Parathyroid adenoma (tissue), 2 donors: ENCODE data around the gene COTL1.
"Not testable (repeated sequence)": the region's sequence is repeated elsewhere in the genome, so short reads cannot be mapped to it uniquely, and the experiment has no call there.

Source experiments
- H2AFZ ChIP-seq: fragments of 300-600 bp; sonication (generic); one replicate; pipeline ENCODE4 v1.7.0; 2017; ENCODE audit warnings: antibody characterized with exemption, mild to moderate bottlenecking
- H3K27ac ChIP-seq: fragments of 300-600 bp; sonication (generic); one replicate; pipeline ENCODE4 v1.7.0; 2017
- H3K27me3 ChIP-seq: fragments of 300-600 bp; sonication (generic); one replicate; pipeline ENCODE4 v1.7.0; 2017; ENCODE audit warnings: low read length; ENCODE audit not compliant: control insufficient read depth, insufficient read depth
- H3K36me3 ChIP-seq: fragments of 300-600 bp; sonication (generic); one replicate; pipeline ENCODE4 v1.7.0; 2017; ENCODE audit warnings: low read length; ENCODE audit not compliant: control insufficient read depth, insufficient read depth
- H3K4me1 ChIP-seq: fragments of 300-600 bp; sonication (generic); one replicate; pipeline ENCODE4 v1.7.0; 2017; ENCODE audit warnings: control low read depth
- H3K4me2 ChIP-seq: fragments of 300-600 bp; sonication (generic); one replicate; pipeline ENCODE4 v1.7.0; 2017; ENCODE audit warnings: low read length
- H3K4me3 ChIP-seq: fragments of 300-600 bp; sonication (generic); one replicate; pipeline ENCODE4 v1.7.0; 2017; ENCODE audit warnings: low read depth, low read length
- H3K79me2 ChIP-seq: fragments of 300-600 bp; sonication (generic); one replicate; pipeline ENCODE4 v1.7.0; 2017; ENCODE audit warnings: control low read depth
- H3K9ac ChIP-seq: fragments of 300-600 bp; sonication (generic); one replicate; pipeline ENCODE4 v1.7.0; 2017; ENCODE audit warnings: mild to moderate bottlenecking
- H3K9me3 ChIP-seq: fragments of 300-600 bp; sonication (generic); one replicate; pipeline ENCODE4 v1.7.0; 2017; ENCODE audit warnings: low read length; ENCODE audit not compliant: control insufficient read depth
- TF ChIP-seq, protein P1 (sequence below): fragments of 300-600 bp; sonication (generic); IDR thresholded peaks from one replicate; pipeline ENCODE4 v1.7.0; 2017; ENCODE audit warnings: antibody characterized with exemption, mild to moderate bottlenecking
- donor health status: primary hyperparathyroidism.

The COTL1 gene

DNA sequence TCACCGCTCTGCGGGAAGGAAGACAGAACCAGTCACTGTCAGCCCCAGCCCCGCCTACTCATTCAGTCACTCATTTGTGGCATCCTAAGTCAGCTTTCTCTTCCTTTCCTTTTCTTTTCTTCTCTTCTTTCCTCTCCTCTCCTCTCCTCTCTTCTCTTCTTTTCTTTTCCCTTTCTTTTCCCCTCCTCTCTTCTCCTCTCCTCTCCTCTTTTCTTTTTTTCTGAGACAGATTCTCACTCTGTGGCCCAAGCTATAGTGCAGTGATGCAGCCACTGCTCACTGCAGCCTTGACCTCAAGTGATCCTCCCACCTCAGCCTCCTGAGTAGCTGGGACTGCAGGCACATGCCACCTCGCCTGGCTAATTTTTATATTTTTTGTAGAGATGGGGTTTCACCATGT is 19.8 kb upstream of the COTL1 start:
- Histone ChIP-seq H3K9me3 (no peaks in the 10 kb centered on the region), H3K4me3 (no peak overlapping the region), H3K36me3 (no peaks in the 10 kb centered on the region), H3K4me1 (peaks cover 6% of the 10 kb centered on the region), H3K9ac (no peak overlapping the region), H3K27ac (no peak overlapping the region), H3K27me3 (no peaks in the 10 kb centered on the region), H2AFZ (no peak overlapping the region), H3K4me2 (no peak overlapping the region), H3K79me2 (no peaks in the 10 kb centered on the region)
- TF ChIP-seq, protein P1, sequence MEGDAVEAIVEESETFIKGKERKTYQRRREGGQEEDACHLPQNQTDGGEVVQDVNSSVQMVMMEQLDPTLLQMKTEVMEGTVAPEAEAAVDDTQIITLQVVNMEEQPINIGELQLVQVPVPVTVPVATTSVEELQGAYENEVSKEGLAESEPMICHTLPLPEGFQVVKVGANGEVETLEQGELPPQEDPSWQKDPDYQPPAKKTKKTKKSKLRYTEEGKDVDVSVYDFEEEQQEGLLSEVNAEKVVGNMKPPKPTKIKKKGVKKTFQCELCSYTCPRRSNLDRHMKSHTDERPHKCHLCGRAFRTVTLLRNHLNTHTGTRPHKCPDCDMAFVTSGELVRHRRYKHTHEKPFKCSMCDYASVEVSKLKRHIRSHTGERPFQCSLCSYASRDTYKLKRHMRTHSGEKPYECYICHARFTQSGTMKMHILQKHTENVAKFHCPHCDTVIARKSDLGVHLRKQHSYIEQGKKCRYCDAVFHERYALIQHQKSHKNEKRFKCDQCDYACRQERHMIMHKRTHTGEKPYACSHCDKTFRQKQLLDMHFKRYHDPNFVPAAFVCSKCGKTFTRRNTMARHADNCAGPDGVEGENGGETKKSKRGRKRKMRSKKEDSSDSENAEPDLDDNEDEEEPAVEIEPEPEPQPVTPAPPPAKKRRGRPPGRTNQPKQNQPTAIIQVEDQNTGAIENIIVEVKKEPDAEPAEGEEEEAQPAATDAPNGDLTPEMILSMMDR, result no peak

DNA sequence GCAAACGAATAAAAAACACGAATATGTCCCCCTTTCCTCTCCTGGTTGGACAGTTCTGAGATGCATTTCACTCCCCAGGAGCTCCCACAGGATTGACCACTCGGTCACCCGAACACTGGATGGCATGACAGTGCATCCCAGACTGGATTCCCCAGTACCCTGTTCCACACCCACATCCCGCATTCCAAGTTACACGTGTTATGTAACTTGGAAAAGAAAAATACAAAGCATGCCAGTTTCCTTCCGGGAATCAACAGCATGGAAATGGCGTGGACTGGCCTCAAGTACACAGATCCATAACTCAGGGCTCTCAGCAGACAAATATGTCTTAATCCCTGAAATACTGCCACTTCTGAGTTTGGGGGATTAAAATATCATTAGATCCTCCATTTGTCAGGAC is 17.8 kb upstream of the COTL1 start:
- H3K4me2 ChIP-seq, result no peak overlapping the region
- H3K36me3 ChIP-seq, result no peaks in the 10 kb centered on the region
- H3K79me2 ChIP-seq, result no peaks in the 10 kb centered on the region
- no peak overlapping the region for H3K4me3 ChIP-seq
- no peak overlapping the region for H3K27ac ChIP-seq
- H3K9me3 ChIP-seq, result no peaks in the 10 kb centered on the region
- H3K27me3 ChIP-seq, result no peaks in the 10 kb centered on the region
- H2AFZ ChIP-seq, result no peak overlapping the region
- no peak overlapping the region for H3K9ac ChIP-seq
- H3K4me1 ChIP-seq, result peaks cover 6% of the 10 kb centered on the region
- TF ChIP-seq, protein P1, result no peak

DNA sequence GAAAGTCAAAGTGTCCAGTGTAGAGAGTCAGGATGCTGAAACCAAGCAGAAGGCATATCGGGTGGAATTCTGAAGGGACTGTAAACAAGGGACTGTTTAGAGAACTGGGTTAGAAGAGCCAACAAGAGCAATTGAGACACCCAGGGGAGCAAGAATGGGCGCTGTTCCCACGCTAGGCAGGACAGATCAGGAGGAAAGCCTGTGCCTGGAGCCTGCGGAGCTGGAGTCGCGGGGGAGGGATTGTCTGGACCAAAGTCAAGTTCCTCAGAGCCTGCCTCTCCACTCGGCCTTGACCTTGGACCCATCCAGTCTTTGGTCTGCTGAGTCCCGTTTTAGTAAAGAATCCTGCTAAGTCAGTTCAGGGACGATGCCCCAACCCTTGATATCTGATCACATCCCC is 15.7 kb upstream of the COTL1 start:
- H3K9ac ChIP-seq, result no peak overlapping the region
- H3K27me3 ChIP-seq, result no peaks in the 10 kb centered on the region
- H3K36me3 ChIP-seq, result no peaks in the 10 kb centered on the region
- H2AFZ ChIP-seq, result no peak overlapping the region
- no peaks in the 10 kb centered on the region for H3K9me3 ChIP-seq
- no peaks in the 10 kb centered on the region for H3K79me2 ChIP-seq
- H3K4me3 ChIP-seq, result no peak overlapping the region
- no peak overlapping the region for H3K27ac ChIP-seq
- H3K4me1 ChIP-seq, result peaks cover 9% of the 10 kb centered on the region
- TF ChIP-seq, protein P1, result no peak
- H3K4me2 ChIP-seq, result no peak overlapping the region

DNA sequence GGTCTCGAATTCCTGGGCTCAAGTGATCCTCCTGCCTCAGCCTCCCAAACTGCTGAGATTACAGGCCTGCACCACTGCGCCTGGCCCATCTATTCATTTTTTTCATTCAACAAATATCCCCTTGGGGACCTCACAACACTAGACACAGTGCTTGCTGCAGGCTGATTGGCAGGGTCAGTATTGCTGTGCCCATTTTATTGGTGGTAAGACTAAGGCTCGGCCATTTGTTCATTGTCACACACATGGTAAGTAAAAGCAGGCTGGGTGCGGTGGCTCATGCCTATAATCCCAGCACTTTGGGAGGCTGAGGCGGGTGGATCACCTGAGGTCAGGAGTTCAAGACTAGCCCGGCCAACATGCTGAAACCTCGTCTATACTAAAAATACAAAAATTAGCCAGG is 15.0 kb upstream of the COTL1 start:
- H2AFZ ChIP-seq, H3K79me2 ChIP-seq, H3K4me2 ChIP-seq, H3K27me3 ChIP-seq, H3K9ac ChIP-seq, H3K36me3 ChIP-seq, H3K27ac ChIP-seq, H3K4me3 ChIP-seq, H3K9me3 ChIP-seq: not testable (repeated sequence)
- peaks cover 13% of the 10 kb centered on the region for H3K4me1 ChIP-seq

DNA sequence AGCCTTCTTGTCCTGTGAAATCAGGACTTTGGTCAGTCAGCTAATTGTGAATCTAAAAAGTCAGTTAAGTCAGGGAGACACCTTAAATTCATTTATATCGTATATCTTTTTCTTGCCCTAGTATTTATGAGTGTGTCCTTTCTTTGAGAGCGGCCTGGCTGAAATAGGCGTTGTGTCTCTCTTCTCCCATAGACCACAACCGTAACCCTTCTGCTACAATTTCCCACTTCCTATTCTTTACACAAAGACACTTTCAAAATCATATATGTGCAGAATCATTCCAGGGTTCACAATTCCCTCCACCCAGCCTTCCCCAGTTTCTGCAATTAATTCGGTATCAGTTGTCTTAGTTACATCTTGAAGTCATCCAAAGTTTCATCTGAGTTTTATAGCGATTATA is 14.0 kb upstream of the COTL1 start:
- no peak overlapping the region for H3K4me2 ChIP-seq
- TF ChIP-seq, protein P1, result no peak
- H3K9me3 ChIP-seq, result no peaks in the 10 kb centered on the region
- no peak overlapping the region for H3K4me3 ChIP-seq
- no peak overlapping the region for H3K9ac ChIP-seq
- H3K4me1 ChIP-seq, result peaks cover 16% of the 10 kb centered on the region
- no peak overlapping the region for H2AFZ ChIP-seq
- H3K27me3 ChIP-seq, result no peaks in the 10 kb centered on the region
- no peaks in the 10 kb centered on the region for H3K79me2 ChIP-seq
- no peaks in the 10 kb centered on the region for H3K36me3 ChIP-seq
- H3K27ac ChIP-seq, result no peak overlapping the region
